NCI-H446 (cell line): ENCODE measurements around the gene MDH1.
A peak's percentile ranks its signal among the peaks of the same experiment; 100 is the strongest.
"Not testable (repeated sequence)": the region's sequence is repeated elsewhere in the genome, so short reads cannot be mapped to it uniquely, and the experiment has no call there.

Source experiments
- DNase-seq, 2 experiments: peaks; one replicate each; lab custom pipeline; 2025; lab: John Stamatoyannopoulos, UW

Gene MDH1

DNA sequence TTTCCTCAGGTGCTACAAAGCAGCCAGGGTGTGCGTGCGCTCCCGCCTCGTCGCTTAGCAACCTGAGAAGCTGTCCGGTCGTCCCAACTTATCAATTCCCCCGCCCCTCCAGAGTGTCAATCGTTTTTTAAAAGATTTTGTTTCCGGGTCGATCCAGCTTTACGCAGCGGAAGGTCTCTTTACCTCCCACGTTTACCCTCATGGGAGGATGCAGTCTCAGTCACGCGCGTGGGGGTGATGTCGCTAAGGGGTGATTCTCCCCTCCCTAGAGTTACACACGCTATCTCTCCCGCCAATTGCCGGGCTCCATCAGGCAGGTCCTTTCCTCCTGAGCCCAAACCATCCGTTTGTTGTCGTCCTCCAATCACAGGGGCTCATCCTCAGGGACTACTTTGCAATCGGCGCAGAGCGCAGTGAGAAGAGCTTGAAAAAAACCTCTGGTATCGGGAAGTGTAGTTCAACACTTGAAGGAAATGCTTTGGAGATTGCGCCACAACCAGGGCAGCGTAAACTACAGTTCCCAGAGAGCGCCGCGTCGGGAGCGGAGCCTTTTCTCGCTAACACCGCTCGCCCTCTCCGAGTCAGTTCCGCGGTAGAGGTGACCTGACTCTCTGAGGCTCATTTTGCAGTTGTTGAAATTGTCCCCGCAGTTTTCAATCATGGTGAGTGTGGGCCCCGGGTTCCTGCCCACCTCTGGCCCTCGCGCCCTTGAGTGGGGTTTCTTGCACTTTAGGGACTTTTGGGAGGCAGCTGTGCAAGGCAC, at the start of gene MDH1, which contains the start of gene WDPCP:
Gene MDH1, plus strand, starts transcription at position 579 of the 763 bp plus-strand sequence. Its CDS starts 81 bp downstream, at position 660.
Gene WDPCP, minus strand, starts transcription at position 93 of the 763 bp plus-strand sequence. CDS start 206 bp downstream, outside the sequence.
- peak; percentile 97 to 98 for DNase-seq

DNA sequence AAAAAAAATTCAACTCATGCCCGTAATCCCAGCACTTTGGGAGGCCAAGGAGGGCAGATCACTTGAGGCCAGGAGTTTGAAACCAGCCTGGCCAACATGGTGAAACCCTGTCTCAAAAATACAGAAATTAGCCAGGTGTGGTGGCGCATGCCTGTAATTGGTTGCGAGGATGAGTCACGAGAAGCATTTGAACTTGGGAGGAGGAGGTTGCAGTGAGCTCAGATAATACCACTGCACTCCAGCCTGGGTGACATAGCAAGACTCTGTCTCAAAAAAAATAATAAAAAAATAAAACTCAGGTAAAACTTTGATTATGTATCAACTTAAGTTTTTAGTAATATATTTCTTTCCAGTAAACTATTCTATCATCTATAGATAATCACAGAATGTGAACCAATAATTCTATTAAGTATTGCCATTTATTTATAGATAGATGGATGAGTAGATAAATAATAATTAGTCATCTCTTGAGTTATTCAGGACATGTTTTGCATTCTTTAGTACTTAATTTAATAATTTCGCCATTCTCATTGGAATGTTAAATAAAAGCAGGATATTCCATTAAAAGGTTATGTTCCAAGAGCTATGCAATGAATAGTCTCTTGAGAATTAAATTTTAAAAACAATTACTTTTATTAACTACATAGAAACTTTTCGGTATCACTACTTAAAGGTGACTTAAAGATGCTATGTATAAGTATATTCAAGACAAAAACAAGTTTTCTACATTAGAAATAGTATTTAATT, 49.2 kb upstream of the MDH1 start:
- DNase-seq, result no peak

DNA sequence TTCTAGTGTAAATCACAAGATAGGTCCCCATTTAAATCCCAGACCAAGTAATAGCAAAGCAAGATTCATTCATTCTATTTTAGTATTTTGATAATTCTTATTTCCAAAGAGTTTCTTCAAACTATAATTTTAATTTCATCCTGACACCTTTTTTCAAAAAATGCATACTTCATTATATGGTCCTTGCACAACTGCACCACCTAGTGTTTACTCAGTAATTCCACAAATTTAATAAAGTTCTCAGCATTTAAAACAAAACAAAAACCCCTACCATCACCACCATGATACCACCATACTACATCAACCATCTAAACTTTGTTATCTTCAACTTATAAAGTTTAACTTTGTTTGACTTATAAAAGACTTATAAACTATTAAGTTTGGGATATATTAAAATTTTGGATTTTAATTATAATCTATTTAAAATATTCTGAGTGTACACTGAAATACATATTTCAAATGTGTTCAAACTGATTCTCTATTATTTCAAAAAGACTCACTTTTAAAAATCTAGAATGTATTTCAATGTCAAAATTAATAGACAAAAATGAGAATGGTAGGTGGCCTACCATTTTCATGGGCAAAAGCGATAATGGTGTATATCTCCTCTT, 44.6 kb upstream of the MDH1 start:
- DNase-seq, result peak in 1 of 2 experiments; percentile 15

DNA sequence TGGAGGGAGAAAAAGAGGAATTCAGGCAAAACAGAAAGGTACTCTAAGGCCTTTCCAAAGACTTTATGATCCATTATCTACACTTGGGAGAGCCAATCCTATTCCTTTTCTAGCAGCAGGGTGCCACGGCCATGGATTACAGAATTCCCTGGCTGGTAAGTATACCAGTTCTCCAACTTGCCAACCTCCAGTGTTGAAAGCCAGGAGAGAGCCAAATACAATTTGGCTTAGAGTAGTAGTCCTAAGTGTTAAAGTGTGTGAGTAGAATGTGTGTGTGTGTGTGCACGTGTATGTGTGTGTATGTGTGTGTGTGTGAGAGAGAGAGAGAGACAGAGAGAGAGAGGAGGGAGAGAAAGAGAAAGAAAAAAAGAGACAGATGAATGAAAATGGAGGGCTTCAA, 43.7 kb upstream of the MDH1 start:
- DNase-seq, result peak in 1 of 2 experiments; percentile 51

DNA sequence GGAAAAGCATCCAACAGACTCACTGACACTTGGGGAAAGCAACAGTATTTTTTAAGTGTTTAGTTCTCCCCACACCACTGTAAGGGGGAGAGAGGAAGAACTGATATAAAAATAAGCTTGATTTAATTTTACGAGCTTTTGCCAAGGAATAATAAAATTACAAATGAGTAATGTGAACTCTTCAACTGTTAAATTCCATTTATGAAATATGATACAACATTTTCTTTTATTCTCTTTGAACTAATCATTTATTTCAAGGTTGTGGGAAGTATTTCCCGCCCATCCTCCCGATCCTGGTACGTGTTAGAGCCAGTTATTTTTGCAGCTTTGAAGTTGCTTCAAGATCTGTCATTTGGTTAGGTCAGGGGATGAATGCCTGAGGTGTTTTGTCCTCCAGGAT, 35.7 kb upstream of the MDH1 start:
- DNase-seq, result no peak

DNA sequence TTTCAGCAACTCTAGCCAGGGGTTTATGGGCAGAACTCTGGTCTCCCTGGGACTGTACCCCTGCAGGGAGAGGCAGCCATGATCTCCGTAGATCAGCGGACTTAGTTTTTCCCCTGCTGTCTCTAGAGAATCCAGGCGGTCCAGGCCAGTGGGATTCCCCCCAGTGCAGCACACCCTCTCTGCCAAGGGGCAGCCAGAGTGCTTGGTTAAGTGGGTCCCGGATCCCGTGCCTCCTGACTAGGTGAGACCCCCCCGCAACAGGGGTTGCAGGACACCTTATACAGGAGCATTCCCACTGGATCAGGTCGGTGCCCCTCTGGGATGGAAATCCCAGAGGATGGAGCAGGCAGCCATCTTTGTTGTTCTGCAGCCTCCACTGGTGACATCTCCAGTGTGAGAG, 33.5 kb upstream of the MDH1 start:
- no peak for DNase-seq

DNA sequence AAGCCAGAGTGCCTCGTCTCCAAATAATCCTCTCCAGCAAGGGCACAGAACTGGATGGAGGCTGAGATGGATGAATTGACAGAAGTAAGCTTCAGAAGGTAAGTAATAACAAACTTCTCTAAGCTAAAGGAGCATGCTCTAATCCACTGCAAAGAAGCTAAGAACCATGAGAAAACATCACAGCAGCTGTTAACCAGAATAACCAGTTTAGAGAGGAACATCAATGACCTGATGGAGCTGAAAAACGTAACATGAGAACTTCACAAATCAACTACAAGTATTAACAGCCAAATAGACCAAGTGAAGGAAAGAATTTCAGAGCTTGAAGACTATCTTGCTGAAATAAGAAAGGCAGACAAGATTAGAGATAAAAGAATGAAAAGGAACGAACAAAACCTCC, 32.8 kb upstream of the MDH1 start:
- no peak for DNase-seq

DNA sequence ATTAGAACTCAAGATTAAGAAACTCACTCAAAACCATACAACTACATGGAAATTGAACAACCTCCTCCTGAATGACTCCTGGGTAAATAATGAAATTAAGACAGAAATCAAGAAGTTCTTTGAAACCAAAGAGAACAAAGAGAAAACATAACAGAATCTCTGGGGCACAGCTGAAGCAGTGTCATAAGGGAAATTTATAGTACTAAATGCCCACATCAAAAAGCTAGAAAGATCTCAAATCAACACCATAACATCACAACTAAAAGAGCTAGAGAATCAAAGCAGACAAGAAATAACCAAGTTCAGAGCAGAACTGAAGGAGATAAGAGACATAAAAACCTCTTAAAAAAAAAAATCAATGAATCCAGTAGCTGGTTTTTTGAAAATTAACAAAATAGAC, 30.9 kb upstream of the MDH1 start:
- not testable (repeated sequence) for DNase-seq

DNA sequence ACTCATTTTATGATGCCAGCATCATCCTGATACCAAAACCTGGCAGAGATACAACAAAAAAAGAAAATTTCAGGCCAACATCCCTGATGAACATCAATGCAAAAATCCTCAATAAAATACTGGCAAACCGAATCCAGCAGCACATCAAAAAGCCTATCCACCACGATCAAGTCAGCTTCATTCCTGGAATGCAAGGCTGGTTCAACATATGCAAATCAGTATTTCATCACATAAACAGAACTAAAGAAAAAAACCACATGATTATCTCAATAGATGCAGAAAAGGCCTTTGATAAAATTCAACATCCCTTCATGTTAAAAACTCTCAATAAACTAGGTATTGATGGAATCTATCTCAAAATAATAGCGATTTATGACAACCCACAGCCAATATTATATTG, 29.8 kb upstream of the MDH1 start:
- not testable (repeated sequence) for DNase-seq

DNA sequence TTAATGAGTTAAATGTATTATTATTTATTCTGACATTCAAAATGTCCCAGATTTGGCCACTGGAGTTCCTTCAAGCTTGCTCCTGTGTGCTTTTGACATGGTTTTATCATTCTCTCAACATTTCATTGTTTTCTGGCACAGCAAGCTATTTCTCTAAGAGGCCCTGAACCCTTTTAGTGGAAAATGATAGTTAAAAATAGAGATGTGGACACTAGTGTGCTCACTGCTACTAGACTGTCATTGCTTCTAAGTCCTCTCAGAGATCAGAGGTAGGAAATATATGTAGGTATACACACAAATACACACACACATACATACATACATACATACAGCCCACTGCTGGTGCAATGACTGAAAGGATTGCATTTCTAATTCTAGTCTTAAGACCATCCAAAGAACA, 26.0 kb upstream of the MDH1 start:
- DNase-seq, result no peak

DNA sequence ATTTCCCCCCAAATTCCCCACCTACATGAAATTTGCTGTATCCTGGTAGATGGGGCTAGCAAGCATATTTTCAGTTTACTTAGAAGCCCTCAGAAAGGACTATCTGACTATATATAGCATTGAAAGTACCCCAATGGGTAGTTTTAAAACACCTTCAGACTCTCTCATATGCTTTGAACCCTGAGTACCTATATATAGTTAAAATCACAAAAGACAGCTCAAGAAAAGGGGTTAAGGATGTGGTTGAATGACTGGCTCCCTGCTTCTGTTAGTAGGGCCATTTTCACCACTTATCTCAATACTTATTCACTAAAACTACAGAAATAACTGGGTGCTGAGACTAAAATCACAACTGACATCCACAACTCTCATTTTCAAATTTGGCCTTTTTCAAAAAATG, 19.0 kb upstream of the MDH1 start:
- no peak for DNase-seq

DNA sequence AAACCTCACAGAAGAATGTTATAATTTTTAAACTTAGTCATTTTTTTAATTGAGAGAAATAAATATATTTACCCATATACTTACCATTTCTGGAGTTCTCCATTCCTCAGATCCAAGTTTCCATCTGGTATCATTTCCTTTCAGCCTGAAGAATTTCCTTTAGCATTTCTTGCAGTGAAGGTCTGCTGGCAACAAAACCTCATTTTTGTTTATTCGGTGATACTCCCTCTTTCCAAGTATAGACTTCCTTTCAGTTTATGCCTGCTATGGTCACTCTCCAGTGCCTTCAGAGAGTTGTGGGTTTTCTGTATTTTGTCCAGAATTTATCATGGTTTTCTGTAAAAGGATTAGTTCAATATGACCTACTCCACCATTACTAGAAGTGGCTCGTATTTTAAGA, 17.5 kb upstream of the MDH1 start:
- no peak for DNase-seq

DNA sequence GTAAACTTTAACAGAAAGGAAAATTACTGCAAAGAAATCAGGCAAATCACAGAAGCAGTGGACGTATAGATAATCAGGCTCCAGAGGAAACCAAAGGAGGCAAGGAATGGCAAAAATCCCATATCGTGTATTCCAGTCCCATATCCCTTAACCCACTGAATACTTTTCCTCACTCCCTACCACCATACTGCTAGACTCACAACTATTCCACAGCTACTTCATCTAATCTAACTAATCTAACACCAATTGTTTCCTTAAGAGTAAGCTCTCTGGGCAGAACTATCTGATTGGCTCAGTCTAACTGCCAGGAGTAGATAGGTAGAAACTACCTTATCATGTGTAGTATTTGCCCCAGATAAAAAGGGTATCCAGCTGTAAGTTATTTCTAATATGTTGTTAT, 16.8 kb upstream of the MDH1 start:
- DNase-seq, result no peak

DNA sequence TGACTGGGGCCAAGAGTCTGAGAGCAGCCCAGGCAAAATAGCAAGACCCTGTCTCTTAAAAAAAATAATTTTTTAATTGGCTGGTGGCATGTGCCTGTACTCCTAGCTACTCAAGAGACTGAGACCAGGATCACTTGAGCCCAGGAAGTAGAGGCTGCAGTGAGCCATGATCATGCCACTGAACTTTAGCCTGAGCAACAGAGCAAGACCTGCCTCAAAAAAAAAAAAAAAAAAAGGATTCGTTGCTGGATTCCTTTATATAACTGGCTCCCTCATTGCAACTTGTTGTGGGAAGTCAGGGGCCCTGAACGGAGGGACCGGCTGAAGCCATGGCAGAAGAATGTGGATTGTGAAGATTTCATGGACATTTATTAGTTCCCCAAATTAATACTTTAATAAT, 15.7 kb upstream of the MDH1 start:
- DNase-seq, result not testable (repeated sequence)

DNA sequence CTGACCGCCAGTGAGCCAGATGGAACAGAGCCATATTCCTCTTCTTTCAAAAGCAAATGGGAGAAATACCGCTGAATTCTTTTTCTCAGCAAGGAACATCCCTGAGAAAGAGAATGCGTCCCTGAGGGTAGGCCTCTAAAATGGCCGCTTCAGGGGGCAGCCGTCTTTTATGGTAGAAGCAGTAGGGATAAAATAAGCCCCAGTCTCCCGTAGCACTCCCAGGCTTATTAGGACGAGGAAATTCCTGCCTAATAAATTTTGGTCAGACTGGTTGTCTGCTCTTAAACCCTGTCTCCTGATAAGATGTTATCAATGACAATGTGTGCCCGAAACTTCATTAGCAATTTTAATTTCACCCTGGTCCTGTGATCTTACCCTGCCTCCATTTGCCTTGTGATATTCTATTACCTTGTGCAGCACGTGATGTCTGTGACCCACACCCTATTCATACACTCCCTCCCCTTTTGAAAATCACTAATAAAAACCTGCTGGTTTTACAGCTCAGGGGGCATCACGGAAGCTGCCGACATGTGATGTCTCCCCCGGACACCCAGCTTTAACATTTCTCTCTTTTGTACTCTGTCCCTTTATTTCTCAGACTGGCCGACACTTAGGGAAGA, 14.9 kb upstream of the MDH1 start:
- not testable (repeated sequence) for DNase-seq

DNA sequence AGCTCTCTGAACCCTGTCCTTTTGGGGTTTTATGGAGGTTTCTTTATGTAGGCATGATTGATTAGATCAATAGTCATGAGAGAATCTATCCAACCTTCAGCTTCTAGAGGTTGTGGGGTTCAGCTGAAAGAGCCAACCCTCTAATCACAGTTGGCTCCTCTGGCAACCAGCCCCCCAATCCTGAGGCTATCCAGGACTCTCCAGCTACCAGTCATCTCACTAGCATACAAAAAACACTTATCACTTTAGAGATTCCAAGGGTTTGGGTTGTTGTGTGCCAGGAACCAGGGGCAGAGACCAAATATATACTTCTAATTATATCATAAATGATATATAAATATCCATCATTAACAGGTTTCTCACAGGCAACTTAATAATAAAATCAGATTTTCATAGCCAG, 12.2 kb upstream of the MDH1 start:
- DNase-seq, result no peak

DNA sequence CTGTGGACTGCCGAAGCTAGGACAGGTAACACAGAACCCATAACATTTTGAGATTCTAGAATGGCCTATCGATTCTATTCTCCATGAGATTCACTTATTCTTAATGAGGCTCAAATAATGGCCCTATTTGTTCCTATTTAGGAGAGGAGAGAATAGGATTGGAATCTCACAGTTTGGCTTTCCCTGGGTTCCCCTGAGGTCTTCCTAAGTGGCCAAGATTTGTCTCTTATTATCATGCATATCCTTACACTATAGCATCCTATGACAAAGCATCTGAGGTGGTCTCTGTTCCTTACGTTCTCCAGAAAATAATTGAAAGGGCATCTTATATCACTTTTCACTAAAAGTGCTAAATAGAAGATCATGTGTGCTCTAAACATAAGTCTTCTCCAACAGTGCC, 10.0 kb upstream of the MDH1 start:
- DNase-seq, result no peak

DNA sequence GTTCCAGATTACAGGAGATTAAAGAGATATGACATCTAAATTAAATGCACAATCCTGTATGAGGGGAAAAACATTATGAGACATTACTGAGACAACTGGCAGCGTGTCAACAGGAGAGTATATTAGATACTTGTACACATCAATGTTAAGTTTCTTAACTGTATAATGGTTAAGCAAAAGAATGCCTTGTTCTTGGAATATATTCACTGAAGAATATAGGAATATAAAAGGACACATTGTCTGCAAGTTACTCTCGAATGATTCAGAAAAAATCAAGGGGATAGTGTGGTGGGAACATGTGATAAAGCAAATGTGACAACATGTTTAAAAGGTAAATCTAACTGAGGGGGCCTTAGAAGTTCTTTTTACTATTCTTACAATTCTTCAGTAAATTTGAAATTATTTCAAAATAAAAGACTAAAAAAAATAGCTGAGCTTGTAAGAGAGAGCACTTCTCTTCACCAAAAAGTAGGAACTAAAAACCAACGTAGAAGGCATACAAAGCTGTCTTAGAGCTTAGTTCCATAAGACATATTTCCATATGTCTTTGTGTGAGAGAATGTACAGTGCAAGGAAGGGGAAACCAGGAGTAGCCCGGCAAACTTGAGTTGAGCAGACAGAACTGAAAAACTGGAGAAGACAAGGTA, 8.0 kb upstream of the MDH1 start:
- no peak for DNase-seq

DNA sequence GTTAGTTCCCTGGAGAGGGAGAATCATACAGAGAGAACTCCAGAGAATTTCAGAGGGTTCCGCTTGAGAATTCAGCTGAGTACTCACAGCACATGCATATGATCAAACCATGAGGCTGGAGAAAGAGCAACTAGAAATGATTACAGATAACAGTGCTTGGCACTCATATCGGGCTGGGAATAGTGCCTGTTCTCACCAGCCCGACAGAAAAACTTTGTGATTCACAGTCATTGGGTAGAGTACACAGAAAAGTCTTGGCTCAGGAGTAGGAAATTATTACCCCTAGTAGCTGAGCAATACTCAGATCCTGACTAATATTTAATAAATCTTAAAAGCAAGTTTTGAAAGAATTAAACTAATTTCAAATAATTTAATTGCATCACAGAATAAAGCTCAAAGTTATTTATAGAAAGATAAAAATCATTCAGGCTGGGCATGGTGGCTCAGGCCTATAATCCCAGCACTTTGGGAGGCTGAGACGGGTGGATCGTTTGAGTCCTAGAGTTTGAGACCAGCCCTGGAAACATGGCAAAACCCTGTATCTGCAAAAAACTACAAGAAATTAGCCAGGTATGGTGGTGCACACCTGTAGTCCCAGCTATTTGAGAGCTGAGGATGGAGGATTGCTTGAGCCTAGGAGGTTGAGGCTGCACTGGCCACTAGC, 7.3 kb upstream of the MDH1 start:
- DNase-seq, result peak; percentile 3 to 36

DNA sequence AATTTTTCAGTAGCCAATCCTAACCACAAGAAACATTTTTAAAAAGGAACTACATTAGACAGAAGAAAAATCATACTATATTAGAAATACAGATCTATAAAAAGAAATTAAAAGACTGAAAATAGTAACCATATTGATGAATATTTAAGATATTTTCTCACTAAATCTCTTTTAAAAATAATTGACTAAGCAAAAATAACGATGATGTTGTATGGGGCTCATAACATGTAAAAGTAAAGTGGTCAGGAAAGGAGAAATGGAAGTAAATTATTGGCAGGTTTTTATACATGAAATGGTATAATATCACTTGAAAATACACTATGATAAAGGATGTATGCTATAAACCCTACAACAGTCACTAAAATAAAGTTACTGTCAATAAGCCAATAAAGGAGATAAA, 5.9 kb upstream of the MDH1 start:
- DNase-seq, result no peak

DNA sequence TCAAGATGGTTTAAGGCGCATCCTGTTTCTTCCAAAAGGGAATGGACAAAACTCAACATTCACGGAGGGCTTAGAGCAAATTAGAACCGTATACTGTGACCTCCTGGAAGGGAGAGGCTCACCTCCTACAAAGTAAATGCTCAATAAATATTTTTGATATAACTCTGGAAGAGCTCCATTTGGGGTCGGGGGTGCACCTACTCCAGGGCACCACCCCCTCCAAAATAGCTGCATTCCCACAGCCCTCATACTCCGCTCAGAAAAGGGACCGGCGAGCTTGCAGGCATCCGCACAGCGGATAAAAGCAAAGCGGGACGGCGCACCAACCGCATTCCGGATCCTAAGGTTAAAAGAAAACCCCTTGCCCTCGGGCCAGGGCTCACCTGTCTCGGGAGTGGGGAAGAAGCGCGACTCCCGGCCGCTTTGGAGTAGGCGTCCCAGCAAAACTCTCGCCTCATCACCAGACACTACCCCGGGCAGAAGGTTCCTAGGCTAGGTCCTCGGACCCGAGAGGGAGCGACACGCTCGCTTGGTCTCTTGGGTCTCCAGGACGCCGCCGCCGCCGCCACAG, 864 bp upstream of the MDH1 start:
- no peak for DNase-seq
